GM12864 (cell line): ENCODE data around the gene DOK5.

Experiments
- DNase-seq: peaks from one replicate; pipeline ENCODE4 v3.0.0-alpha.2; 2011; ENCODE audit warnings: low read depth
- H3K4me3 ChIP-seq: 2 replicates; pipeline ENCODE4 v1.5.1; 2011; ENCODE audit warnings: mild to moderate bottlenecking, low read depth, low read length, control low read depth
- TF ChIP-seq, protein P1 (sequence below): IDR thresholded peaks from 2 replicates; pipeline ENCODE4 v1.5.1; 2011; ENCODE audit warnings: low read depth, mild to moderate bottlenecking, moderate library complexity, low read length, control low read depth, inconsistent platforms; ENCODE audit errors: missing control alignments

The DOK5 gene

GRCh38 chr20:54619181-54619580 is 143.8 kb downstream of the DOK5 start:
- H3K4me3 ChIP-seq: no peak overlapping the region
- DNase-seq: no peak
- TF ChIP-seq, protein P1, sequence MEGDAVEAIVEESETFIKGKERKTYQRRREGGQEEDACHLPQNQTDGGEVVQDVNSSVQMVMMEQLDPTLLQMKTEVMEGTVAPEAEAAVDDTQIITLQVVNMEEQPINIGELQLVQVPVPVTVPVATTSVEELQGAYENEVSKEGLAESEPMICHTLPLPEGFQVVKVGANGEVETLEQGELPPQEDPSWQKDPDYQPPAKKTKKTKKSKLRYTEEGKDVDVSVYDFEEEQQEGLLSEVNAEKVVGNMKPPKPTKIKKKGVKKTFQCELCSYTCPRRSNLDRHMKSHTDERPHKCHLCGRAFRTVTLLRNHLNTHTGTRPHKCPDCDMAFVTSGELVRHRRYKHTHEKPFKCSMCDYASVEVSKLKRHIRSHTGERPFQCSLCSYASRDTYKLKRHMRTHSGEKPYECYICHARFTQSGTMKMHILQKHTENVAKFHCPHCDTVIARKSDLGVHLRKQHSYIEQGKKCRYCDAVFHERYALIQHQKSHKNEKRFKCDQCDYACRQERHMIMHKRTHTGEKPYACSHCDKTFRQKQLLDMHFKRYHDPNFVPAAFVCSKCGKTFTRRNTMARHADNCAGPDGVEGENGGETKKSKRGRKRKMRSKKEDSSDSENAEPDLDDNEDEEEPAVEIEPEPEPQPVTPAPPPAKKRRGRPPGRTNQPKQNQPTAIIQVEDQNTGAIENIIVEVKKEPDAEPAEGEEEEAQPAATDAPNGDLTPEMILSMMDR: no peak

GRCh38 chr20:54619682-54620081 is 144.3 kb downstream of the DOK5 start:
- no peak overlapping the region for H3K4me3 ChIP-seq
- DNase-seq: no peak
- TF ChIP-seq, protein P1: no peak

DNA sequence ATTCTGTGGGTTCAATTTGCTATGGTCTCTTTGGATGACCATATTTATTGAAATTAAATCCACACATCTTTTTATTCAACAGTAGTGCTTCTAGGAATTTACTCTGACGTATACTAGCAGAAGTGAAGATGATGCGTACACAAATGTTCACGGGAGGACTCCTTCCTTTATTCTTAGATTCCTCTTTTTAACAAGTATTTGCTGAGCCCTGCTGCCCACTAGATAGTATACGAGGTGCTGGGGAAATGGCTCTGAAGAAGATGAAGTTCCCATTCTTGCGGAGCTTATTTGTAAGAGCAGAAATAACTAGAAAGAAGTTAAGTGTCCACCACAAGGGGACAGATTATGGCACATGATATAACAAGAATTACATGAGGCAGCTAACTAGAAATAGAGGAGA is 145.2 kb downstream of the DOK5 start:
- DNase-seq: no peak
- no peak overlapping the region for H3K4me3 ChIP-seq
- TF ChIP-seq, protein P1: no peak

DNA sequence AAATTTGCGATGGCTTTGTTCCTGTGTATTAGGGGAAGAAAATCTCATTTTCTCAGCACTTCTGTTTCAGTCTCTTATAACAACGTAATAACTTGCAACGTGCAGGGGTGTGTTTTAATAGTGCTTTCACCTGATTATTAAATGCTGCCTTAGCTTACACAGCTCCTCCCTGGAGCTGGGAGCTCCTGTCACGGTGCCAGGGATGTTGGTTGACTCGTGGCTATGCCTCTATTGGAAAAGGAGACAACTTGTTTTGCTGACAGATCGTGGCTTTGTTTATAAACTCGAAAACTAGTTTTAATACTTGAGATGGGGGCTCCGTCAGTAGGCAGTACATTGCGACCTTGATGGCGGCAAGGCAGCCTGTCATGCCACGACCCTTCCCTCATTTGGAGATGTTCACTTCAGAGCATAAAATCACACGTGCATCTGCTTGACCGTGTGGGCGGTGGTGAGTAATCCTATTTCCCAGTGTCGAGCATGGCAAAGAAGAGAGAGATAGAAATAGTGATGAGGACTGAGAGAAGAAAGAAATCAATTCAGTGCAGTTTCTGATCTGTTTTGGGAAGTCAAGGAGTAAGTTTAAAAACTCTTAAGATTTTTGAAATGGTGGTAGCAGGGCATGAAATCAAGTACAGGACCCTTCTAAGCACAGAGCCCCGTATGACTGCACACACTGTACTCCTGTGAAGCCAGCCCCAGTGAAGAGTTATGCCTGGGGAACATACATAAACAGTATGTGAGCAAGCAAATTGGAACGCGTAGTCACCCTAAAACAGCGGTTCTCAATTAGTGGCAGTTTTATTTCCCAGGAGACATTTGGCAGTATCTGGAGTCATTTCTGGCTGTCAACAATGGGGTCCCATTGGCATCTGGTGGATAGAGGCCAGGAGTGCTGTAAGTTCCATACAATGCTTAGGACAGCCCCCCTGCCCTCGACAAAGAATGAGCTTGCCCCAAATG is 147.2 kb downstream of the DOK5 start:
- no peak for DNase-seq
- H3K4me3 ChIP-seq: no peak overlapping the region
- TF ChIP-seq, protein P1: no peak

DNA sequence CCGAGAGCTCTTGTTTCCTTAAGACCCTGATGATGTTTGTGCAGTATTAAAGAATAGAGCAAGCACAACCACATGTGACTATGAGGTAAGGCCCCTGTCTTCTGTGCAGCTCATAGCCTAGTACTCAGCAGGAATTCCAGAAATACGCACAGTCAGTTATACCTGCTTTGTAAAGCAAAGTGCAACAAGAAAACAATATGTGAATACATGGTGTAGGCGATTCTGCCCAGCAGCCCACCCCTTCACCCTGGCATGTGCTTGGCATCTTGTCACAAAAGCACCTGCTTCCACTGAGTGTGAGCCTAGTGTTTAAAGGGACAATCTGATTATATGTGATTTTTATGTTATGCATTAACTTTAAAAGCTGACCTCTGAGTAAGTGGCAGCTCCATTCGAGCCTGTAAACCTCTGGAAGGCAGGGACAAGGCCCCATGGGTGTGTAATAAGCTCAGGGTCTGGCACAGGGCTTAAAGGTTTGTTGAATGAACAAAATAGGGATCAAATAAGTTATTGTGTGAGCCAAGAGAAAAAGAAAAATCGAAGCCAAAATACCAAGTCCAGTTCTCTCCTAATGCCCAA is 148.7 kb downstream of the DOK5 start:
- no peak for DNase-seq
- no peak overlapping the region for H3K4me3 ChIP-seq
- TF ChIP-seq, protein P1: no peak

- TF ChIP-seq, protein P1: no peak
- no peak for DNase-seq
- H3K4me3 ChIP-seq: no peak overlapping the region
Observed at GRCh38 chr20:54624706-54625390, 149.5 kb downstream of the DOK5 start.
